Skeletal muscle satellite cell (primary cell): ENCODE results near the gene VAV3.
"Not testable (repeated sequence)": the region's sequence is repeated elsewhere in the genome, so short reads cannot be mapped to it uniquely, and the experiment has no call there.

ENCODE experiments used
- H3K27me3 ChIP-seq: 2 replicates; pipeline ENCODE4 v1.7.0; 2013; ENCODE audit warnings: low read length; ENCODE audit not compliant: control insufficient read depth, insufficient read depth
- H3K36me3 ChIP-seq: 2 replicates; pipeline ENCODE4 v1.7.0; 2013; ENCODE audit warnings: mild to moderate bottlenecking, control low read depth, low read length; ENCODE audit not compliant: insufficient read depth
- H3K4me1 ChIP-seq: 2 replicates; pipeline ENCODE4 v1.7.0; 2013; ENCODE audit warnings: low read length; ENCODE audit not compliant: control insufficient read depth, insufficient read depth
- H3K4me2 ChIP-seq: 2 replicates; pipeline ENCODE4 v1.7.0; 2013; ENCODE audit warnings: mild to moderate bottlenecking, low read length
- H3K4me3 ChIP-seq: 2 replicates; pipeline ENCODE4 v1.7.0; 2013; ENCODE audit warnings: low read length
- H3K9ac ChIP-seq: 2 replicates; pipeline ENCODE4 v1.7.0; 2013; ENCODE audit warnings: mild to moderate bottlenecking, low read depth, low read length, moderate library complexity
- H3K9me3 ChIP-seq: replicated peaks from 2 replicates; pipeline ENCODE4 v1.7.0; 2013; ENCODE audit warnings: mild to moderate bottlenecking, control low read depth, low read length

VAV3 gene

GRCh38 chr1:107760065-107760464 is 204.9 kb downstream of the VAV3 start:
- Histone ChIP-seq H3K4me1 (no peaks in the 10 kb centered on the region), H3K36me3 (no peaks in the 10 kb centered on the region), H3K9me3 (no peaks in the 10 kb centered on the region), H3K4me3 (no peak overlapping the region), H3K27me3 (peaks cover 3% of the 10 kb centered on the region), H3K9ac (no peak overlapping the region), H3K4me2 (no peak overlapping the region)

DNA sequence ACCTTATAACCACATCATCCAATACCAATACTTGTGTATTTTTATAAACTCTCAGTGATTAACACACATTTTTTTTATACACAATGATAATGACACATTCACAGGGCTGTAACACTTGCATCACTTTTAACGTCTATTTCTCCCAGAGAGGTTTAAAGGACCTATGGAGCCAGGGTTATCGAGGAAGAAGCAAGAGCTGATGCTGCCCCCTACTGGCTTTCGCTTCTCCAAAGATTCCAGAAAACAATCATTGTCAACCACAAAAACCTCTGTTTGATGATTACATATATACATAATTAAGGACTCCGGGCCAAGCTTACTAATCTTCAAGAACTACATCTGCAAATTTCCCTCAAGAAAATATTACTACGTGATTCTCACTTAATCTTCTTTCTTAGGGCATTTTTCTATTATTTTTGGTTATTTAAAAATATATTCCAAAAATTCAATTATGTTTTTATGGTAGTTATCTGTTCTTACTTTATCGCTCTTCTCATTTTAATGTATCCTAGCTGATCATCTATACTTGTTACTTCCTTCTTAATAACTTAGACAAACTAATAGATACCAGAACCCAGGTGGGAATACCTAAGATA is 214.5 kb downstream of the VAV3 start:
- Histone ChIP-seq H3K36me3 (no peaks in the 10 kb centered on the region), H3K9me3 (no peaks in the 10 kb centered on the region)

DNA sequence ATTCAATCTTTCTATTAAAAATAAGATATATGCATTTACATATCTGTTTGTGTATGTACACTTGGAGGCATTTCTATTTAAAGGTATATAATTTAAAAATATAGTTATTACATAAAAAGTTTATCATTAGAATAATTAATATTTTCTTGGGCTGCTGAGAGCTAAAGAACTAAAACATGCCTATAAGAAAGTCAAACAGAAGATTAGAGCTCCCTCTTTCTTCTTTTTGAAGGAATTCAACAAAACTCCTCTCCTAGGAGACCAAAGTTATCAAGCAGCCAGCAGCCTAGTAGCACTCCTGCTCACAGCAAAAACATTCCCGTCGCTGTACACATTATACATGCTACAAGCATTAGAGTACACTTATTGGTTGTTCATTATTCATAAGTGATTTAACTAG is 216.4 kb downstream of the VAV3 start:
- no peak overlapping the region for H3K4me3 ChIP-seq
- H3K36me3 ChIP-seq = no peaks in the 10 kb centered on the region

More for the DNA sequence above, 214.5 kb downstream of the VAV3 start:
- Histone ChIP-seq H3K9ac (no peak overlapping the region), H3K27me3 (peaks cover 8% of the 10 kb centered on the region), H3K4me2 (no peak overlapping the region), H3K4me3 (no peak overlapping the region), H3K4me1 (no peaks in the 10 kb centered on the region)

DNA sequence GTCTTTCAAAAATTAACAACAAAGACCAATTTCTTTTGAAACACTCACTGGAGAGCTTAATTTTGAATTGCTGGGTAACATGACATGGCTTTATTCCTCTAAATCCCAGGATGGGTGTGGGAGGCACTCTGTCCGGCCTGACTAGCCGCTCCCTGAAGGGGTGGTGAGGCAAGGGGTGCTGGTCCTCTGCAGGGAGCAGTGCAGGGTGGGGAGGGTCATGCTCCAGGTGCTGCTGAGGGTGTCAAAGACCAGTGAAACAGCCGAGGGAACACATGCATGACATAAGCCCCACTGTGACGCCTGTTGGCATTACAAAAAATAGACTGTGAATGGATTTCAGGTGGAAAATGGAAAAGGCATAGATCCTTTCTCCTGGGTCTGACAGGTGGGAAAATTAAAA is 223.7 kb downstream of the VAV3 start:
- H3K9me3 ChIP-seq = no peaks in the 10 kb centered on the region
- H3K27me3 ChIP-seq = no peaks in the 10 kb centered on the region
- no peak overlapping the region for H3K4me3 ChIP-seq
- H3K36me3 ChIP-seq = no peaks in the 10 kb centered on the region
- H3K9ac ChIP-seq = no peak overlapping the region
- H3K4me2 ChIP-seq = no peak overlapping the region
- H3K4me1 ChIP-seq = no peaks in the 10 kb centered on the region

More for the DNA sequence above, 216.4 kb downstream of the VAV3 start:
- H3K9me3 ChIP-seq = no peaks in the 10 kb centered on the region
- H3K27me3 ChIP-seq = no peaks in the 10 kb centered on the region
- no peak overlapping the region for H3K4me2 ChIP-seq
- H3K4me1 ChIP-seq = no peaks in the 10 kb centered on the region
- H3K9ac ChIP-seq = no peak overlapping the region

DNA sequence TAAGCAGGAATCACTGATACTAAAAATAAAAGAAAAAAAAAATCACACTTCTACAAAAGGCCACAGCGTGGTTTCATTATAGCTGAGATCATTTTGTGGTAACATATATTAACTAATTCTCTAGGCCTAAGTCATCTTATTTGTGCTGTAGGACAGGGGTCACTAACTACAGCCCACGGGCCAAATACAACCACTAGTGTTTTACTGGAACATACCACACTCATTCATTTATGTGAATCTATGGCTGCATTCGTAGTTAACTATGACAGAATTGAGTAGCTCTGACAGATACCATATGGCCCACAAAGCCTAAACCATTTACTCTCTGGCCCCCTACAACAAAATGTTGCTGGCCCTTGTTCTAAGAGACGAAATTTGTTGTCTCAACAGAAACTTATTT is 224.4 kb downstream of the VAV3 start:
- Histone ChIP-seq H3K9ac (no peak overlapping the region), H3K27me3 (no peaks in the 10 kb centered on the region), H3K36me3 (no peaks in the 10 kb centered on the region), H3K9me3 (no peaks in the 10 kb centered on the region), H3K4me2 (no peak overlapping the region), H3K4me3 (no peak overlapping the region), H3K4me1 (no peaks in the 10 kb centered on the region)

GRCh38 chr1:107739651-107740050 is 225.3 kb downstream of the VAV3 start:
- H3K4me1 ChIP-seq = no peaks in the 10 kb centered on the region
- no peaks in the 10 kb centered on the region for H3K27me3 ChIP-seq
- H3K4me2 ChIP-seq = no peak overlapping the region
- H3K9ac ChIP-seq = no peak overlapping the region
- H3K36me3 ChIP-seq = no peaks in the 10 kb centered on the region
- no peaks in the 10 kb centered on the region for H3K9me3 ChIP-seq
- no peak overlapping the region for H3K4me3 ChIP-seq

DNA sequence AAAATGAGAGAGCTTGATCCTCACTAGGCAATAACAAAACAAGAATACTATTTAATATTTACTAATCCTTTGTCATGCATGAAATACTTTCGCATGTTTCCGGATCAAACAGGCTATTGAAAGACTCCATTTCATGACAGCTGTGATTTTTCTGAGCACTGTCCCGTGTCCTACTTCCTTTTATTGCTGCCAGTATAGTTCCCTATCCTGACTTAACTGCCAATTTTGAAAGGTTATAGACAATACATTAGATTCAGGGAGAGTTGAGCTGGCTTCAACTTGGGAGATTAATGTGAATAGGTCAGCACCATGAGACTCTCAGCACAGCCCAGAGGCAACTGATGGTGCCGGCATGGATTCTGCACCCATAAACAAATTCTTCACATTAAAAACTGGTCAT is 225.8 kb downstream of the VAV3 start:
- Histone ChIP-seq H3K4me3 (no peak overlapping the region), H3K4me2 (no peak overlapping the region), H3K4me1 (no peaks in the 10 kb centered on the region), H3K9ac (no peak overlapping the region), H3K36me3 (no peaks in the 10 kb centered on the region), H3K27me3 (no peaks in the 10 kb centered on the region), H3K9me3 (no peaks in the 10 kb centered on the region)

DNA sequence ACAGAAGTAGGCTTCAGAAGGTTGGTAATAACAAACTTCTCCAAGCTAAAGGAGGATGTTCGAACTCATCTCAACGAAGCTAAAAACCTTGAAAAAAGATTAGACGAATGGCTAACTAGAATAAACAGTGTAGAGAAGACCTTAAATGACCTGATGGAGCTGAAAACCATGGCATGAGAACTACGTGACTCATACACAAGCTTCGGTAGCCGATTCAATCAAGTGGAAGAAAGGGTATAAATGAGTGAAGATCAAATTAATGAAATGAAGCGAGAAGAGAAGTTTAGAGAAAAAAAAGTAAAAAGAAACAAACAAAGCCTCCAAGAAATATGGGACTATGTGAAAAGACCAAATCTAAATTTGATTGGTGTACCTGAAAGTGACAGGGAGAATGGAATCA is 231.6 kb downstream of the VAV3 start:
- H3K9me3 ChIP-seq, H3K4me2 ChIP-seq, H3K27me3 ChIP-seq: not testable (repeated sequence)

GRCh38 chr1:107727866-107728265 is 237.1 kb downstream of the VAV3 start:
- H3K9me3 ChIP-seq = no peaks in the 10 kb centered on the region

More for the DNA sequence above, 231.6 kb downstream of the VAV3 start:
- not testable (repeated sequence) for H3K36me3 ChIP-seq, H3K4me1 ChIP-seq, H3K9ac ChIP-seq, H3K4me3 ChIP-seq

DNA sequence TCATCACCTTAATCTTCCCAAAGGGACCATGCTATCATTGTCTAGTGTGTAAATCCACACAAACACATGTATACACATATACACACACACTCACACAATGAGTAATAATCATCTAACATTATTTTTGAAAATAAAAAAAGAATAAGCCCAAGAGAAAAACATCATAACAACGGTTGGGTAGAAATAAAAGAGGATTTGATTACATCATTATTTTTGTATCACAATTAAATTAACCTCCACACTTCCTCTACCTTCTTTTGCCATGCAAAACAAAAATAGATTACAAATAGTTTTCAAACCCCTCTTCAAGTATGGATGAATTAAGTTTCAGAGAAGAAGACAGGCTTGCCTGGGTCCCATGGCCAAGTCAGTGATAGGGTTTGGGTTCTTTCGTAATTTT is 238.1 kb downstream of the VAV3 start:
- no peaks in the 10 kb centered on the region for H3K9me3 ChIP-seq
- no peak overlapping the region for H3K4me3 ChIP-seq
- H3K27me3 ChIP-seq = no peaks in the 10 kb centered on the region
- H3K4me1 ChIP-seq = no peaks in the 10 kb centered on the region
- H3K9ac ChIP-seq = no peak overlapping the region
- H3K4me2 ChIP-seq = no peak overlapping the region
- H3K36me3 ChIP-seq = no peaks in the 10 kb centered on the region

More at GRCh38 chr1:107727866-107728265, 237.1 kb downstream of the VAV3 start:
- H3K4me2 ChIP-seq = no peak overlapping the region
- H3K4me3 ChIP-seq = no peak overlapping the region
- no peaks in the 10 kb centered on the region for H3K4me1 ChIP-seq
- H3K9ac ChIP-seq = no peak overlapping the region
- H3K27me3 ChIP-seq = no peaks in the 10 kb centered on the region
- H3K36me3 ChIP-seq = no peaks in the 10 kb centered on the region

DNA sequence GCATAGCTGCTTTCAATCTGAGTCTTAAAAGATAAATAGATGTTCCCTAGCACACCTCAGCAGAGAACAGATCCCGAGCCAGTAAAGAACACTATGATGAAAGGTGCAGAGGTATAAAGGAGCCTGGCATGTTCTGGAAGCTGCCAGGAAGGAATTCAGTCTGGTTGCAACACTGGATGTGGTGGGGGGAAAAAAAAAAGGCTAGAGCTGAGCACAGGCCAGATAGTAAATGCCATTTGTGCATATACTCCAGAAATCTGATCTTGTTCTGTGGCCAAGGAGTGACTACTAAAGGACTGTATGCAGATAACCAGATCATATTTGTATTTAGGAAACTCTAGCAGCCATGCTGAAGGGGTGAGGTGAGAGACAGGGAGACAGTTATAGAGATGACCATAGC is 240.3 kb downstream of the VAV3 start:
- H3K4me3 ChIP-seq = no peak overlapping the region
- no peak overlapping the region for H3K4me2 ChIP-seq
- H3K9me3 ChIP-seq = no peaks in the 10 kb centered on the region
- no peaks in the 10 kb centered on the region for H3K36me3 ChIP-seq
- H3K27me3 ChIP-seq = no peaks in the 10 kb centered on the region
- H3K9ac ChIP-seq = no peak overlapping the region
- no peaks in the 10 kb centered on the region for H3K4me1 ChIP-seq

DNA sequence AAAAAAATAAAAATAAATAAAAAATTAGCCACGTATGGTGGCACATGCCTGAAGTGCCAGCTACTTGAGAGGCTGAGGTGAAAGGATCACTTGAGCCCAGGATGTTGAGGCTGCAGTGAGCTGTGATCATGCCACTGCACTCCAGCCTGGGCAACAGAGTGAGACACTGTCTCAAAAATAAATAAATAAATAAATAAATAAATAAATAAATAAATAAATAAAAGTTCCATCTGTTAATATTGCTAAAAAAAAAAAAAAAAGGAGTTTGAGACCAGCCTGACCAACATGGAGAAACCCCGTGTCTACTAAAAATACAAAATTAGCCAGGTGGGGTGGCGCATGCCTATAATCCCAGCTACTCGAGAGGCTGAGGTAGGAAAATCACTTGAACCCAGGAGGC is 244.8 kb downstream of the VAV3 start:
- not testable (repeated sequence) for H3K4me1 ChIP-seq, H3K27me3 ChIP-seq, H3K36me3 ChIP-seq, H3K9me3 ChIP-seq, H3K4me2 ChIP-seq, H3K9ac ChIP-seq, H3K4me3 ChIP-seq
